Cardiac septum (tissue), 1 donor: Measurements from ENCODE around the gene PTDSS2. TPM values are rescaled to one million over a fixed set of nuclear protein-coding genes. Genes with fewer than 3 reads are reported as not detected.

Source experiments
- DNase-seq: peaks from one replicate; pipeline ENCODE4 v3.0.0-alpha.2; 2020; ENCODE audit warnings: low spot score
- intact Hi-C: fragments of 100-400 bp; cut with DNase I; formaldehyde crosslinking; loops from one replicate; pipeline ENCODE4 v1.14.0; 2022
- total RNA-seq: library from RNA; stranded (reverse); fragmentation: NEBNext Ultra II Directional; extraction: Animal tissue kit (Norgen Biotek cat#: 25700); gene quantifications from one replicate; pipeline ENCODE4 v1.2.1, GENCODE V29; 2021
- donor health status: DM: no; HTN: no; CAD: no.

The PTDSS2 gene
- total RNA-seq, 1 donor from 2014 or later: 24.9 TPM

DNA sequence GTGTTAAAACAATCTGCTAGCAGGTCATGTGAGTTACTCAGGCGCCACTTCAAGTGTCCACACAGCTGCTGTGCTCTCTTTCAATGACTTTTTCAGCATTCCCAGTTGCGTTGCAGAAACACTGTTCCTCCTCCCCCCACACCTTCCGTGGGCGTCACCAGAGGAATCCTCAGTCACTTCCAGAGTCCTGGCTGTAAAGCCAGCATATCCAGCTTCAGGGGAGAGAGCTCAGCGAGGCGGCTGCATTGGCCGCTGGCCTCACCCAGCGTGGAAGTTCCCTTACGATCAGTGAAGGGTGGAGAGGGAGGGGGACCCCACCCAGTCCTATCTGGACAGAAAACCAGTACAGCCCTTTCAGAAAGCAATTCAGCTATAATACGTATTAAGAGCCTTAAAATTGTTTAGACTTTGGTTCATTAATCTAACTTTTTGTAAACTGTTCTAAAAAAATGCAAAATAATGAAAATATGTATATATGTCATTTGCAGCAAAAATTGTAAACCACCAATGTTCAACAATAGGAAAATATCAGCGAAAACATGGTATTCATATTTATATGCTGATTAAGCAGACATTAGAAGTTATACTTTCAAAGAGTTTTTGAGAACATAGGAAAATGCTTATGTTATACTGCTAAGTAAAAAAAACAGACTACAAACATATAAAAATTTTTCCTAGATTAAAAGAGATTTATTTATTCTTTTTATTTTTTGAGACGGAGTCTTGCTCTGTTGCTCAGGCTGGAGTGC is 5.5 kb upstream of the PTDSS2 start:
- DNase-seq: no peak
- intact Hi-C loops: loop anchor here (5.0 kb wide), 1 partner anchor 37 kb away; no protein-coding TSS in a partner anchor

DNA sequence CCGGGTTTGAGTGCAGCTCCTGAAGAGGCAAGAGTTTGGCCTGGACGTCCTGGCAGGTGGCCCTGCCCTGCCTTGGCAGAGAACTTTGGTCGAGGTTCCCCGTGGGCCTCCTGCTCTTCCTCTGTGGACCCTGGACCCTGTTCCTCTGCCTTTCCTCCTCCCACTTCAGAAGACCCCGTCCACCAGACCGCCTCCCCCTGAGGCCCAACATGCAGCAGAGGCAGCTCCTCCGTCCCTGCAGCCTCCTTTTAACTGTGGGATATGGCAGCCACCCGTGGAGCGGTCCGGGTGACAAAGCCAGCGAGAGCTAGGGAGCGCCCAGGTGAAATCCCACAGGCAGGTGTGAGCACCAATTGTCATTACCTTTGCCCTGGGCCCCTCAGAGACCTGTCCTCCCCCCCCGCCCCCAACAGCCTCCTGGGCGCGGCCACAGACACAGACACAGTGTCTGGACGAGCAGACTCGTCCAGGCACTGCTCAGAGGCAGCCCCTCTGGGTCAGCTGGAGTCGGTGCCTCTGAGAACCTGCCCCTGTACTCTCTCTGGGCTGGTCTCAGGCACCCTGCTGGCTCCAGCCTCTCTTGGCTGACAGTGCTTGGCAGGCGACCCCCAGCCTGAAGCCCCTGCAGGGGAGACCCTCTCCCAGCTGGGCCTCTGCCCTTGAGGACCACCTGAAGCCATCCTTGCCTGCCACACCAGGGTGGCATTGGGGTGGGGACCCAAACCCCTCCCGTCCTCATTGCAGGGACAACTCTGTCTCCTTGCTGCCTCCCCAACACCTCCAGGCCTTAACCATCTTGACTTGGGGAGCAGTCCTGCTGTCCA is 4.1 kb upstream of the PTDSS2 start:
- intact Hi-C loops: loop anchor here (5.0 kb wide), 1 partner anchor 39 kb away; no protein-coding TSS in a partner anchor
- no peak for DNase-seq

GRCh38 chr11:446891-447290 is 3.2 kb upstream of the PTDSS2 start:
- DNase-seq: no peak
- intact Hi-C loops: loop anchor here (5.0 kb wide), 1 partner anchor 40 kb away; no protein-coding TSS in a partner anchor

DNA sequence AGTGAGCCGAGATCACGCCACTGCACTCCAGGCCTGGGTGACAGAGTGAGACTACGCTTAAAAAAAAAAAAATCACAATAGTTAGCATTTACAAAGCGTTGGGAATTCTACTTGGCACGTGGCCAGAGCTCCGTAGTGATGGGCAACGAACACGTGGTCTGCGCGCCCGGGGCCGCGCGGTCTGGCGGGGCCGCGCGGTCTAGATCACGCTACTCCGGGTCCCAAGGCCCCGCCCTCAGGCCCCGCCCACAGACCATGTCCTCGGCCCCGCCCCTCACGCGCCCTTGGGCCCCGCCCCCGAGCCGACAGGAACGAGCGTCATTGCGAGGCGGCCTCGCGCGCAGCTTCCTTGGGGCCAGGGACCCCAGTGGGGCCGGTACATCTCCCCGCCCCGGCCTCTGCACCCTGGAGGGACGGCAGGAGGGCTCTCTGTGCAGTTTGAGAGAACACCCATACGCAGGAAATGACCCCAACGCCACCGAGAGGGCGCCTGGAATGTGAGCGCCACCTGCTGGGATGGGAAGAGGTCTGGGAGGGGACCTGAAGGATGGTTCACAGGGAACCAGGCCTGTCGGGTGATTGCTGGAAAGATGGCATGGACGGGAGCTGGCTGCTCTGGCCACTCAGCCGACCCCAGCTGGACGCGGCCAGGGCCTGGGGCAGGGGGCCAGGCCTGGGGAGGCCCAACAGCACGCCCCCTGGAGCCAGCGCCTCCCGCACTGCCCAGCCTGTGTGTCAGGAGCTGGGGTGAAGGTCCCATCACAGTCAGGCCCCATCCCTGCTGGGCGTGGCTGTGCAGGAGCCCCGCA is 2.0 kb upstream of the PTDSS2 start:
- DNase-seq: peak; percentile 96
- intact Hi-C loops: loop anchor here (2.0 to 5.0 kb wide), 2 partner anchors 41 to 71 kb away; no protein-coding TSS in a partner anchor

GRCh38 chr11:450809-451451 is 851 bp downstream of the PTDSS2 start:
- DNase-seq: no peak
- intact Hi-C loops: loop anchor here (1.0 to 2.0 kb wide), 2 partner anchors 56 to 243 kb away; partner anchors contain the start of gene RNH1

GRCh38 chr11:451738-452137 is 1.7 kb downstream of the PTDSS2 start:
- intact Hi-C loops: loop anchor here (2.0 kb wide), 1 partner anchor 55 kb away; the partner anchor contains the start of gene RNH1
- DNase-seq: no peak

DNA sequence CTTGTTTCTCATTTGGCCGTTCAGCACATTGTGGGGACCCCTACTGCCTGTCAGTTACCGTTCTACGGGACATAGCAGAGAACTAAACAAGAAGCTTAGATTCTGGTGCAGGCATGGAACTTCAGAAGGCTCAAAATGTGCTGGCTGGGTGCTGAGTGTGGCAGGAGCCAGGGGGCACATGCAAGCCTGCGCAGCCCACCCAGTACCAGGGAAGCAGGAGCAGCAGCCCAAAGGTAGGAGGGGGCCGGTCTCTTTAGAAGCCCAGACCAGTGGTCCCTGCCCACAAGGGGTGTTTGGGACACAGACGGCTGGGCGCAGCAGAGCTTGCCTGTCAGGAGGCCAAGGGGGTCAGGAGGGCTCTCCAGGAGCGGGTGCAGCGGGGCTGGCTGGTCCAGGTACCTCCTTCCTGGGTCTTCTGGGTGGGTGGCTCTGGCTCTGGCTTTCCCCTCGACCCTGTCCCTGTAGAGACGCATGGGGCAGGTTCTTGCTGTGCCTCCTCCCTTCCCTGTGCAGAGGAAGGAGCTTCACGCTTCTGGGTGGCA is 2.2 kb downstream of the PTDSS2 start:
- DNase-seq: no peak
- intact Hi-C loops: no loop called here

DNA sequence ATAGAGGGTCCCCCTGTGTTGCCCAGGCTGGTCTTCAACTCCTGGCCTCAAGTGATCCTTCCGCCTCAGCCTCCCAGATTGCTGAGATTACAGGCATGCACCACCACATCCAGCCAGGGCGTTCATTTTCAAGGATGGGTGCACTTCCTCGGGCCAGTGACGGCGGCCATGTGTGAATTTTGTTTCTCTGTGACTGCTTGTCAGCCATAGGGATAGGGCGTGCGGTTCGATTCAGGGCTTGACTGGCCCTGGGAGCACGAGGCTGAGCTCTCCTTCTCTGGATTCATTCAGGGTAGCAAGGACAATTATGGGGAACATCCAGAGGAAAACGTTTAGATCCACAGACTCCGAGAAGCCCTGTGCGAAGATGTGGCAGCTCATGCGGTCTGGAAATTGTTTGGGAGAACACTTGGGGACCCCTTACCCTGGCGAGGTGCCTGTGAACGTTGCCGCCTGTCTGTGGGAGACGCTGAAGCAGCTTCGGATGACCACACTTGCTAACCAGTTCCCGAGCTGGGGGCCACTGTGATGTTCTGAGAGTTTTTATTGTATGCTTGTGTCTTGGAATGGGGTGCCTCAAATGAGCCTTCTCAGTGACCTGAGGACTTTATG is 2.9 kb downstream of the PTDSS2 start:
- intact Hi-C loops: no loop called here

DNA sequence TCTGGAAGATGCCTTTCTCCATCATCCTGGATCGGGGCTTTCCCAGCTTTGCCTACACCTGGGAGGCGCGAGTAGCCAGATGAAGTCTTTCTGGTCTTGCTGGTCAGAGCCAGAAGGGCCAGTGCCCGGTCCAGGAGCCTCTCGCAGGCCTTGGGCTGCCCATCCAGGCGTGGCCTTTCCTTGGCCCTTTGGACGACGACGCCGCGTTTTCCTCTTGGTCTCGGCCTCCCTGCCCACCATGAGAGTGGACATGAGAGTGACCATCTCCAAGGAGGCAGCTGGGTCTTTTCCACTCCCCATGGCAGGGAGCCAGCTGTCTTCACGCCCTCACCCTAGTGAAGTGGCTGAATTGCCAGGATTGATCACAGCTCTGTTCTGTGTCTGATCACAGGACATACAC is 3.5 kb downstream of the PTDSS2 start:
- no peak for DNase-seq
- intact Hi-C loops: no loop called here

More for the DNA sequence above, 2.9 kb downstream of the PTDSS2 start:
- no peak for DNase-seq

DNA sequence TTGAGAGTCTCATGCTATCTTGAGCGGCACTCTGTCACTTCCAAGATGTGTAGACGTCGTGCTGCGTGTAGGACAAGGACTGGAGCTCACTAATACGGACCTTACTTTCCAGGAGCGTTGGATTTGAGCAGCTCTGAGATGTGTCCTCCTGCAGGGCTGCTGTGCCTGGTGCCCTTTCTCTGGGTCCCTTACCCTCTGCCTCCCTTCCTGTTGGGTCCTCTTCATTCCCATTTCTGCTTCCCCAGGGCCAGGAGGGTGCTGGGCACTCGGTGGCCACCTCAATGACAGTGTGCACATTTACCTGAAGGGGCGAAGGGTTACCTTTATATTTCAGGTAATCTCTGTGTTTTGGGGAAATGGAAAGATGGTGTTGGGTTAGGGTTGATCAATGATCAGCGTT is 4.0 kb downstream of the PTDSS2 start:
- DNase-seq: no peak
- intact Hi-C loops: no loop called here

DNA sequence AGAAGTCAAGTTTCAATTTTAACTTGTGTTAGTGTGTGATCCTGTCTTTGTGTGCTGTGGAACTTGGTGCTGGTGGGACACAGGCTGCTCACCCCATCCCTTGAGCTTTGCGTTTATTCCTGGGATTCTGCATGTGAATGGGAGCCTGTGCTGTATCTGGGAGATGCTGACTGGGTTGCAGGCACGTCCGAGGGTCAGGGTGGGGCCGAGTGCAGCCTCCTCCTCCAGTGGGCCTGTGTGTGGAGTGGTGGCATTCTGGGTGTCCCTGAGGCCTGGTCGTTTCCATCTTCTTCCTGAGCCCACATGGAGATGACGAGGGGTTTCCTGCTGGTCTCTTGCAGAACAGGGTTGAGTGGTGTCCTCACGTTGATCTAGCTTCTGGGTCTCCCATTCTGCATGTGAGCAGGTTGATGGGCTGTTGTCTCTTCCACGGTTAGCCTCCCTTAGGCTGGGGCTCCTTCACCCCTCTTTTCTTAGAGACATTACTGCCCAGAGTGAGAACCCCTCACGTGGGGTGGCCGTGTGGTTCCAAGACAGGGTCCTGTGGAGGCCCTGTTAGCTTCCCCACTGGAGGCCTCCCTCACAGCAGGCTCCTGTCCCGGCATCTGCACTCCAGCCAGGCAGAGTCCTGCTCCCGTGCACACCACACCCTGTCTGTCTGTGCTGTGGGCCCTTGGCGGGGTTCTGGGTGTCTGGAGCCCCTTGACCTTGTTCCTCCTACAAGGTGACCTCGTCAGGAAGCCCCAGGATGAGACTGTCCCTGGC is 4.9 kb downstream of the PTDSS2 start:
- DNase-seq: no peak
- intact Hi-C loops: no loop called here

DNA sequence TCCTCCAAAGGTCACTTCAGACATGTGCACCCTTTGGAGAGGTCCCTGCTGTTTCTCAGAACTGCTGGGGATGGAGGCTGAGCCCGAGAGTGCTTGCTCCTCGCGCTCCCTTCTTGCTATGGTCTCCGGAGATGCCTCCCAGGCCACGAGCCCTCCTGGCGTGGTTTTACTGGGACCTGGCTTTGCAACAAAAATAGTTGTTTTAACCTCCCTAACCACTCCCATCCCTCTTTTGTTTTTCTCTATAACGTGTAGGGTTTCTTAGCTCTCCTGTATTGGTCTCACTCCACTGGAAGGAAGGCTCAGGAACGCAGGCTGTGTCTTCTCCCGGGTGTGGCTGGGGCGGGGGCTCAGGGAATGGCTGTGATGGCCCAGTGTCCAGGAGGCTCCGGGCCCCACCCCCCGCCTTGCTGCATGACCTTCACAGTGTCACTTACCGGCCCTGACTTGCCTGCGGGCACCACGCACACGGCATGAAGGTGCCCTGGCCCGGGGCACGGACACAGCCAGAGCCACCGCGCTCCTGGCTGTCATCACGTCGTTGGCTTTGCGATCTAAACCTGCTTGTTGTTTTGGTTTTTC is 5.6 kb downstream of the PTDSS2 start:
- intact Hi-C loops: no loop called here
- no peak for DNase-seq

DNA sequence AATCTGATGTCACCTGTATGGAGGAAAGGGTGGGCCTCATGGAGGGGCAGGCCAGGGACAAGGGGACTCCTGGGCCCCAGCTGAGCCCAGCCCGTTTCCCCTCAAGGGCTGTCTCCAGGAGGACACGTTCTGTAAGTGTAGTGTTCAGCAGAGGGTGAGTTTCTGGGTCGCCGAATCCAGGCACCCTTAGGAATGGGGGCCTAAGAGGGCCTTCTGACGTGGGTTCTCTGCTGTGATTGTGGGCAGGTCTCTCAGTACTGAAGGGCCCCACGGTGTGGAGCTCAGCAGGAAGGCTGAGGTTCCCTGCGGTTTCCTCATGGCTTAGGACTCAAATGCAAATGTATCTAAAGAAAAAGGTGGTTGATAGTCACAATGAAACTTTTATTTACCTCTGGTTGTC is 6.5 kb downstream of the PTDSS2 start:
- DNase-seq: no peak
- intact Hi-C loops: no loop called here

- DNase-seq: no peak
- intact Hi-C loops: no loop called here
Observed at GRCh38 chr11:457111-457760, 7.2 kb downstream of the PTDSS2 start.

DNA sequence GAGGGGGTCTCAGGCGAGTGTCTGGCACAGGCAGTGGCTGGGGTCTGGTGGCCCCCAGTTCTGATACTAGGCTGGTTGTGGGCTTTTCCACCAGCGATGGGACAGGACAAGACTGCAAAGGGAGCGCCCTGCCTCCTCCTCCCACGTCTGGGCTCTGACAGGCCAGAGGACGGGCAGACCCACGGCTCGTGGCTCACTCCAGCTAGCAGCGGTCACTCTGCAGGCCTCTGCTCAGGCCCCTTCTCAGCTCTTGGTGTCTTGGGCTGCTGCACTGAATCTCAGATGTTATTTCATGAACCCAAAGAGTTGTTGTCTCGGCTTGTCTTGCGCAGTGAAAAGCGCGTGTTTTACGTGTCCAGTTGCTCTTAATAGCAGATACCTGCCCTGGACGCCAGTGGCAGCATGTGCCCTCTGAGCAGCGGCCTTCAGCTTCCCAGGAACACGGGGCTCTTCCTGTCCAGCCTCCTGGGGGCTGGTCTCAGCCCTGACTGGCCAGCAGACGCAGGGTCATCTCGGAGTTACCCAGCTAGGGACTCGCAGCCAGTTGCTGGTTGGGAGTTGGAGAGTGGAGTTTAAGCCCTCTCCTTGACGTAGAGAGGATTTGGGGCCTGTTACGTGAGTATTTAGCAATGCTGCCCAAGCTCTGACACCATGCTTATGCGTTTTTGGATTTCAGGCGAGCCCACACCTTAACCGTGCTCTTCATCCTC is 9.6 kb downstream of the PTDSS2 start:
- DNase-seq: no peak
- intact Hi-C loops: no loop called here
